ENCODE data around the gene WDPCP.

DNA sequence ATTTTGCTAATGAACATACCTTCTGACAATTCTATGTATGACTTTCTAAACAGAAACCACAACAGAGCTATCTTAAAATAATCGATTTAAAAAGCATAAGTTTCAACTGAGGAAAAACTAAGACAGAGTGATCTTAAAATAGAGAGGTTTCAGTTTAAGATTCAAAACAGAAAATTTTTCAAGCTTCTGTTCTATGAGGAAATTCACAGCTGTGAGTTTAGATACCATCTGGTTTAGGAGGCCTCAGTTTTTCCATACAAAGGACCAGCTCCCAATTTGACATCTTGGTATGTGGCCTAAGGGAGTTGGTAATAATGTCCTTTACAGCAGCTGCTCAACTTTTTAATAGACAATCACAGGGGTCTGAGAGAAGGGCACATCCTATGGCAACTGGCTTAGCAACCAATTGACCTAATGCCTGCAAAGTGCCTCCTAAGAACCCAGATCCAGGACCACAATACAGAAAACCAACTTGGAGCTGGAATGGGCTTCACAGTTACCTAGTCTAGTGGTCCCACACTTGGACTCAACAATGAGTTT lies 40.2 kb upstream of the WDPCP start:
- TF ChIP-seq, protein P1, sequence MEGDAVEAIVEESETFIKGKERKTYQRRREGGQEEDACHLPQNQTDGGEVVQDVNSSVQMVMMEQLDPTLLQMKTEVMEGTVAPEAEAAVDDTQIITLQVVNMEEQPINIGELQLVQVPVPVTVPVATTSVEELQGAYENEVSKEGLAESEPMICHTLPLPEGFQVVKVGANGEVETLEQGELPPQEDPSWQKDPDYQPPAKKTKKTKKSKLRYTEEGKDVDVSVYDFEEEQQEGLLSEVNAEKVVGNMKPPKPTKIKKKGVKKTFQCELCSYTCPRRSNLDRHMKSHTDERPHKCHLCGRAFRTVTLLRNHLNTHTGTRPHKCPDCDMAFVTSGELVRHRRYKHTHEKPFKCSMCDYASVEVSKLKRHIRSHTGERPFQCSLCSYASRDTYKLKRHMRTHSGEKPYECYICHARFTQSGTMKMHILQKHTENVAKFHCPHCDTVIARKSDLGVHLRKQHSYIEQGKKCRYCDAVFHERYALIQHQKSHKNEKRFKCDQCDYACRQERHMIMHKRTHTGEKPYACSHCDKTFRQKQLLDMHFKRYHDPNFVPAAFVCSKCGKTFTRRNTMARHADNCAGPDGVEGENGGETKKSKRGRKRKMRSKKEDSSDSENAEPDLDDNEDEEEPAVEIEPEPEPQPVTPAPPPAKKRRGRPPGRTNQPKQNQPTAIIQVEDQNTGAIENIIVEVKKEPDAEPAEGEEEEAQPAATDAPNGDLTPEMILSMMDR (IDR thresholded peaks at IDR 0.05 in 4 of 5, conservative IDR thresholded peaks at IDR 0.05 in 1 of 5) = no peak
- no peak for TF ChIP-seq POLR2A (IDR thresholded peaks at IDR 0.05)

Measured in gastrocnemius medialis (tissue), 4 donors.